ENCODE data around the gene DNMT3B.

DNA sequence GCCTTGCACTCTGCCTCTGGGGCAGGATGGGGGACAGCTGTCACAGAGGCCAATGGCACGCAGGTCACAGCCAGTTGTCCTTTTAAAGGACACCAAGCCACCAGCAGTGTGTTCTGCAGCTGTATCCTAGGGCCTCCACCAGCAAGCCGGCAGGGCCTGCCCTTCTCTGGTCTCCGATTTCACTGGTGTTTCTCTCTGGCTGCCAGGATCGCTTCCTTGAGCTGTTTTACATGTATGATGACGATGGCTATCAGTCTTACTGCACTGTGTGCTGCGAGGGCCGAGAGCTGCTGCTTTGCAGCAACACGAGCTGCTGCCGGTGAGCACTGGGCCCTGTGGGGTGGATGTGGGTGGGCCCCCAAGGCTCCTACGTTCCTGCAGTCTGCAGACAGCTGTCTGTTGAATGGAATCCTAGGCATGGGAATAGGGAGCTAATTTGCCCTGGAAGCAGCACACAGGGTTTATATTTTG lies 34.8 kb downstream of the DNMT3B start:
- TF ChIP-seq, protein P1, sequence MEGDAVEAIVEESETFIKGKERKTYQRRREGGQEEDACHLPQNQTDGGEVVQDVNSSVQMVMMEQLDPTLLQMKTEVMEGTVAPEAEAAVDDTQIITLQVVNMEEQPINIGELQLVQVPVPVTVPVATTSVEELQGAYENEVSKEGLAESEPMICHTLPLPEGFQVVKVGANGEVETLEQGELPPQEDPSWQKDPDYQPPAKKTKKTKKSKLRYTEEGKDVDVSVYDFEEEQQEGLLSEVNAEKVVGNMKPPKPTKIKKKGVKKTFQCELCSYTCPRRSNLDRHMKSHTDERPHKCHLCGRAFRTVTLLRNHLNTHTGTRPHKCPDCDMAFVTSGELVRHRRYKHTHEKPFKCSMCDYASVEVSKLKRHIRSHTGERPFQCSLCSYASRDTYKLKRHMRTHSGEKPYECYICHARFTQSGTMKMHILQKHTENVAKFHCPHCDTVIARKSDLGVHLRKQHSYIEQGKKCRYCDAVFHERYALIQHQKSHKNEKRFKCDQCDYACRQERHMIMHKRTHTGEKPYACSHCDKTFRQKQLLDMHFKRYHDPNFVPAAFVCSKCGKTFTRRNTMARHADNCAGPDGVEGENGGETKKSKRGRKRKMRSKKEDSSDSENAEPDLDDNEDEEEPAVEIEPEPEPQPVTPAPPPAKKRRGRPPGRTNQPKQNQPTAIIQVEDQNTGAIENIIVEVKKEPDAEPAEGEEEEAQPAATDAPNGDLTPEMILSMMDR (IDR thresholded peaks at IDR 0.05; ENCODE audit: borderline replicate concordance, extremely low read depth, low read length, poor library complexity, severe bottlenecking): no peak
- TF ChIP-seq EZH2 (IDR thresholded peaks at IDR 0.05; ENCODE audit: borderline replicate concordance, low read depth, low read length, severe bottlenecking): no peak

Measured in DND-41 (cell line).